BLaER1 treated with 17β-estradiol and CSF1 and Interleukin-3, amounts not matched to agents 10 nM and 100 nM (cell line): ENCODE results near the gene ARMC12.
A peak's percentile ranks its signal among the peaks of the same experiment; 100 is the strongest.

Source experiments
- H3K27ac ChIP-seq, 11 experiments: shearing (Covaris generic); formaldehyde crosslinking; 2 replicates each; pipeline ENCODE4 v1.8.1; 2022
- H3K27me3 ChIP-seq, 11 experiments: shearing (Covaris generic); formaldehyde crosslinking; 2 replicates each; pipeline ENCODE4 v1.8.1; 2022
- H3K36me3 ChIP-seq, 11 experiments: shearing (Covaris generic); formaldehyde crosslinking; 2 replicates each; pipeline ENCODE4 v1.8.1; 2022
- H3K4me1 ChIP-seq, 10 experiments: shearing (Covaris generic); formaldehyde crosslinking; 2 replicates each; pipeline ENCODE4 v1.8.1; 2022
- H3K4me2 ChIP-seq, 11 experiments: shearing (Covaris generic); formaldehyde crosslinking; 2 replicates each; pipeline ENCODE4 v1.8.1; 2022
- H3K4me3 ChIP-seq, 10 experiments: shearing (Covaris generic); formaldehyde crosslinking; 2 replicates each; pipeline ENCODE4 v1.8.1; 2022
- H3K9ac ChIP-seq, 11 experiments: shearing (Covaris generic); formaldehyde crosslinking; 2 replicates each; pipeline ENCODE4 v1.8.1; 2022
- H3K9me3 ChIP-seq, 11 experiments: shearing (Covaris generic); formaldehyde crosslinking; replicated peaks in 1 of 11; 2 replicates each; pipeline ENCODE4 v1.8.1; 2022
- H4K20me1 ChIP-seq, 11 experiments: shearing (Covaris generic); formaldehyde crosslinking; 2 replicates each; pipeline ENCODE4 v1.8.1; 2022
- Cebpa-rat ChIP-seq, 11 experiments: shearing (Covaris generic); IDR thresholded peaks; 2 replicates each; pipeline ENCODE4 v1.8.1; 2022

ARMC12 gene

GRCh38 chr6:35776364-35777215 is 39.8 kb downstream of the ARMC12 start, which contains the start of gene CLPSL2:
TSS of gene CLPSL2 (plus strand) at chr6:35776598. CDS start at chr6:35776619, 21 bp downstream.
- Histone ChIP-seq H3K4me1 (peaks cover 9 to 26% (median 20%) of the 10 kb centered on the region in 10 experiments; a peak in 16 of 20 replicates), H3K4me3 (peak within 1 kb of the TSS; percentile 59 to 74 (median 68)), H3K36me3 (no peaks in the 10 kb centered on the region), H3K27ac (peak within 1 kb of the TSS in 6 of 11 experiments; percentile 16 to 49 (median 39); a peak in 10 of 22 replicates), H4K20me1 (no peaks in the 10 kb centered on the region), H3K4me2 (peak within 1 kb of the TSS; percentile 80 to 99 (median 98)), H3K27me3 (peaks cover 7 to 15% (median 13%) of the 10 kb centered on the region in 11 experiments; a peak in 20 of 22 replicates), H3K9me3 (no peaks in the 10 kb centered on the region), H3K9ac (peak within 1 kb of the TSS; percentile 35 to 80 (median 72); a peak in 20 of 22 replicates)
- TF ChIP-seq Cebpa-rat (IDR thresholded peaks at IDR 0.05): no peak

- Histone ChIP-seq H3K9ac (no peak overlapping the region), H3K4me3 (no peak overlapping the region), H3K36me3 (no peaks in the 10 kb centered on the region), H3K27ac (no peak overlapping the region), H3K9me3 (no peaks in the 10 kb centered on the region), H4K20me1 (no peaks in the 10 kb centered on the region), H3K27me3 (peaks cover 7 to 15% (median 13%) of the 10 kb centered on the region in 11 experiments; a peak in 20 of 22 replicates), H3K4me1 (peaks cover 8 to 23% (median 18%) of the 10 kb centered on the region in 10 experiments; a peak in 16 of 20 replicates), H3K4me2 (peak overlapping the region in 1 of 11 experiments; percentile 98; a peak in 1 of 22 replicates)
- TF ChIP-seq Cebpa-rat (IDR thresholded peaks at IDR 0.05): 0 out of 22 replicates have a peak, but pooled peaks of 1 of the 11 experiments have one; percentile 19
Observed at GRCh38 chr6:35777356-35778102, 40.7 kb downstream of the ARMC12 start.

- H4K20me1 ChIP-seq: no peaks in the 10 kb centered on the region
- H3K4me1 ChIP-seq: peaks cover 8 to 22% (median 17%) of the 10 kb centered on the region in 10 experiments; a peak in 16 of 20 replicates
- H3K9ac ChIP-seq: no peak overlapping the region
- no peaks in the 10 kb centered on the region for H3K36me3 ChIP-seq
- no peak overlapping the region for H3K4me2 ChIP-seq
- no peak overlapping the region for H3K4me3 ChIP-seq
- no peak for TF ChIP-seq Cebpa-rat (IDR thresholded peaks at IDR 0.05)
- H3K9me3 ChIP-seq: no peaks in the 10 kb centered on the region
- H3K27me3 ChIP-seq: peaks cover 7 to 15% (median 13%) of the 10 kb centered on the region in 11 experiments; a peak in 20 of 22 replicates
- no peak overlapping the region for H3K27ac ChIP-seq
Observed at GRCh38 chr6:35778437-35778836, 41.6 kb downstream of the ARMC12 start.

- Histone ChIP-seq H3K4me3 (no peak within 1 kb of the TSS), H3K27ac (no peak within 1 kb of the TSS), H3K4me2 (no peak within 1 kb of the TSS), H3K9ac (no peak within 1 kb of the TSS), H3K9me3 (no peaks in the 10 kb centered on the region), H4K20me1 (no peaks in the 10 kb centered on the region), H3K4me1 (peaks cover 5 to 13% (median 7%) of the 10 kb centered on the region in 10 experiments; a peak in 11 of 20 replicates), H3K27me3 (peaks cover 7 to 13% (median 12%) of the 10 kb centered on the region in 11 experiments; a peak in 20 of 22 replicates), H3K36me3 (no peaks in the 10 kb centered on the region)
- TF ChIP-seq Cebpa-rat (IDR thresholded peaks at IDR 0.05): no peak
Observed at GRCh38 chr6:35780719-35781118, 43.9 kb downstream of the ARMC12 start, which contains the start of gene CLPSL1. TSS of gene CLPSL1 (plus strand) at chr6:35781019. CDS start at chr6:35781111, 92 bp downstream.

GRCh38 chr6:35781290-35781689 is 44.5 kb downstream of the ARMC12 start:
- Histone ChIP-seq H3K36me3 (no peaks in the 10 kb centered on the region), H3K27ac (no peak overlapping the region)
- TF ChIP-seq Cebpa-rat (IDR thresholded peaks at IDR 0.05): no peak

GRCh38 chr6:35782424-35782823 is 45.6 kb downstream of the ARMC12 start:
- Histone ChIP-seq H3K9ac (no peak overlapping the region), H3K27me3 (peaks cover 0 to 13% (median 9%) of the 10 kb centered on the region in 11 experiments; a peak in 9 of 22 replicates), H3K4me2 (no peak overlapping the region), H3K4me1 (no peaks in the 10 kb centered on the region), H4K20me1 (no peaks in the 10 kb centered on the region), H3K36me3 (no peaks in the 10 kb centered on the region), H3K27ac (no peak overlapping the region), H3K4me3 (no peak overlapping the region), H3K9me3 (no peaks in the 10 kb centered on the region)
- no peak for TF ChIP-seq Cebpa-rat (IDR thresholded peaks at IDR 0.05)

More at GRCh38 chr6:35781290-35781689, 44.5 kb downstream of the ARMC12 start:
- Histone ChIP-seq H3K4me3 (no peak overlapping the region), H3K9me3 (no peaks in the 10 kb centered on the region), H3K9ac (no peak overlapping the region), H3K4me1 (peaks cover 0 to 7% (median 6%) of the 10 kb centered on the region in 10 experiments; a peak in 11 of 20 replicates), H3K27me3 (peaks cover 6 to 8% (median 7%) of the 10 kb centered on the region in 11 experiments; a peak in 19 of 22 replicates), H4K20me1 (no peaks in the 10 kb centered on the region), H3K4me2 (no peak overlapping the region)

GRCh38 chr6:35784200-35784599 is 47.4 kb downstream of the ARMC12 start:
- Histone ChIP-seq H3K4me2 (no peak overlapping the region), H3K9ac (no peak overlapping the region), H3K9me3 (no peaks in the 10 kb centered on the region), H4K20me1 (no peaks in the 10 kb centered on the region), H3K27me3 (peaks cover 0 to 16% (median 11%) of the 10 kb centered on the region in 11 experiments; a peak in 9 of 22 replicates), H3K4me1 (no peaks in the 10 kb centered on the region), H3K36me3 (no peaks in the 10 kb centered on the region), H3K4me3 (no peak overlapping the region), H3K27ac (no peak overlapping the region)
- TF ChIP-seq Cebpa-rat (IDR thresholded peaks at IDR 0.05): no peak

GRCh38 chr6:35786272-35786671 is 49.4 kb downstream of the ARMC12 start:
- H3K27ac ChIP-seq: no peak overlapping the region
- no peaks in the 10 kb centered on the region for H3K9me3 ChIP-seq
- TF ChIP-seq Cebpa-rat (IDR thresholded peaks at IDR 0.05): no peak
- peaks cover 0 to 16% (median 11%) of the 10 kb centered on the region in 11 experiments; a peak in 9 of 22 replicates for H3K27me3 ChIP-seq
- no peaks in the 10 kb centered on the region for H3K4me1 ChIP-seq
- H4K20me1 ChIP-seq: no peaks in the 10 kb centered on the region
- no peak overlapping the region for H3K9ac ChIP-seq
- H3K4me2 ChIP-seq: no peak overlapping the region
- H3K4me3 ChIP-seq: no peak overlapping the region
- H3K36me3 ChIP-seq: no peaks in the 10 kb centered on the region
